GM12874 (cell line): ENCODE measurements around the gene VTCN1.

Experiments
- CTCF ChIP-seq: IDR thresholded peaks from 2 replicates; pipeline ENCODE4 v1.5.1; 2011; ENCODE audit warnings: low read depth, mild to moderate bottlenecking, control low read depth, low read length, moderate library complexity; ENCODE audit not compliant: insufficient read depth

The VTCN1 gene

GRCh38 chr1:117093870-117094621 lies 116.7 kb downstream of the VTCN1 start:
- TF ChIP-seq CTCF = no peak
